ENCODE data around the gene NUP88.

Gene NUP88

GRCh38 chr17:5355421-5356129 lies 63.9 kb downstream of the NUP88 start:
- no peak for FAIRE-seq

GRCh38 chr17:5354886-5355415 lies 64.5 kb downstream of the NUP88 start:
- no peak for FAIRE-seq
- DNase-seq (ENCODE audit: low spot score), result no peak

More at GRCh38 chr17:5355421-5356129, 63.9 kb downstream of the NUP88 start:
- DNase-seq (ENCODE audit: low spot score), result no peak

- DNase-seq (ENCODE audit: low spot score) (no peak), FAIRE-seq (no peak)
Observed at GRCh38 chr17:5354310-5354709, 65.2 kb downstream of the NUP88 start.

GRCh38 chr17:5352681-5353289 lies 66.7 kb downstream of the NUP88 start:
- DNase-seq (ENCODE audit: low spot score), result no peak
- FAIRE-seq, result no peak

- FAIRE-seq, result no peak
Observed at GRCh38 chr17:5344914-5345313, 74.5 kb downstream of the NUP88 start.

More at GRCh38 chr17:5344914-5345313, 74.5 kb downstream of the NUP88 start:
- no peak for DNase-seq (ENCODE audit: low spot score)
